ENCODE measurements around the gene BICC1. TPM values are rescaled to one million over a fixed set of nuclear protein-coding genes. Genes with fewer than 3 reads are reported as not detected.
A peak's percentile ranks its signal among the peaks of the same experiment; 100 is the strongest.

Gene BICC1
- total and polyA plus RNA-seq, 2 of the 8 experiments (the other 6 are each of a cell fraction or from before 2014, with no cell fraction given), result 0.20 to 0.73 TPM

GRCh38 chr10:58666024-58666423 is 153.4 kb downstream of the BICC1 start:
- no peaks in the 10 kb centered on the region for H3K79me1 ChIP-seq (ENCODE audit: low read depth, low read length)
- FAIRE-seq (no peak), DNase-seq (ENCODE audit: low read depth in 1 of 2, low spot score in 2 of 2) (no peak)
- H3K4me1 ChIP-seq (replicated peaks in 1 of 4; ENCODE audit: control insufficient read depth in 3 of 4, insufficient read depth in 4 of 4, low read length in 3 of 4), result no peaks in the 10 kb centered on the region; a peak in 2 of 7 replicates
- H3K9ac ChIP-seq (replicated peaks in 1 of 4; ENCODE audit: extremely low read depth in 1 of 4, low read depth in 3 of 4, low read length in 3 of 4), result no peak overlapping the region
- no peak overlapping the region for H3K18ac ChIP-seq (ENCODE audit: extremely low read depth, low read length)
- no peak overlapping the region for H4K8ac ChIP-seq (ENCODE audit: extremely low read depth, insufficient read depth, low read length)
- no peak overlapping the region for H3K4ac ChIP-seq (replicated peaks; ENCODE audit: insufficient read length, low read depth, low read length)
- no peak overlapping the region for H3K14ac ChIP-seq (ENCODE audit: insufficient read length)
- CTCF ChIA-PET (ENCODE audit: partially characterized antibody), result interaction anchor here (2.1 kb wide), 1 partner anchor 9 kb away, joined by 6 read pairs; no protein-coding TSS in a partner anchor
- H3K36me3 ChIP-seq (ENCODE audit: control insufficient read depth in 2 of 4, insufficient read depth in 4 of 4, low read length in 3 of 4), result no peaks in the 10 kb centered on the region; a peak in 1 of 8 replicates
- H2BK20ac ChIP-seq (ENCODE audit: low read length), result no peak overlapping the region
- H3K56ac ChIP-seq (replicated peaks; ENCODE audit: insufficient read length, low read depth, low read length), result no peak overlapping the region
- no peaks in the 10 kb centered on the region for H3K23me2 ChIP-seq (ENCODE audit: low read depth, low read length)
- no peak overlapping the region for H2BK15ac ChIP-seq (ENCODE audit: low read length)
- H4K5ac ChIP-seq (ENCODE audit: insufficient read length, low read depth, low read length), result no peak overlapping the region
- H3K9me3 ChIP-seq (ENCODE audit: insufficient read depth in 2 of 2, low read depth in 1 of 2, low read length in 1 of 2), result peaks cover 4 to 17% of the 10 kb centered on the region in 2 experiments; a peak in 2 of 4 replicates
- POLR2A ChIA-PET (ENCODE audit: partially characterized antibody), result no interaction called here
- H4K20me1 ChIP-seq (replicated peaks in 1 of 2; ENCODE audit: control insufficient read depth in 1 of 2, insufficient read depth in 2 of 2, low read length in 2 of 2), result no peaks in the 10 kb centered on the region
- 0 out of 2 replicates have a peak overlapping the region, but pooled peaks have one; percentile 24 for H2AFZ ChIP-seq (ENCODE audit: low read length)
- no peak overlapping the region for H2BK5ac ChIP-seq (ENCODE audit: low read depth, low read length)
- H3K79me2 ChIP-seq (ENCODE audit: control insufficient read depth in 1 of 2, insufficient read depth in 2 of 2, low read length in 2 of 2), result no peaks in the 10 kb centered on the region
- no peak overlapping the region for H4K91ac ChIP-seq (replicated peaks; ENCODE audit: insufficient read length, low read length)
- no peak overlapping the region for H3K4me2 ChIP-seq (ENCODE audit: insufficient read depth in 1 of 2, low read depth in 2 of 2, low read length in 2 of 2)
- H2AK5ac ChIP-seq (ENCODE audit: low read depth, low read length), result no peak overlapping the region
- no peak overlapping the region for H3K4me3 ChIP-seq (ENCODE audit: extremely low read depth in 1 of 4, insufficient read depth in 2 of 4, low read depth in 3 of 4, low read length in 4 of 4)
- WGBS, 2 experiments (ENCODE audit: extremely low coverage in 1 of 2, insufficient coverage in 1 of 2, insufficient read length in 1 of 2, insufficient replicate concordance in 2 of 2, low coverage in 1 of 2, low lambda C conversion rate in 2 of 2, missing lambda C conversion rate in 1 of 2), result 91% methylated on average over 3 of the region's 3 CpGs; no CpG with 5 or more reads in 1 of the 2 experiments
- no peak overlapping the region for H3K23ac ChIP-seq (ENCODE audit: insufficient read length)
- no peak overlapping the region for H2BK12ac ChIP-seq (ENCODE audit: low read depth, low read length)
- no peak overlapping the region for H2BK120ac ChIP-seq (replicated peaks; ENCODE audit: low read depth, low read length)
- H3K27ac ChIP-seq (ENCODE audit: low read depth, low read length), result no peak overlapping the region
- no peaks in the 10 kb centered on the region for H3K27me3 ChIP-seq (replicated peaks in 1 of 4; ENCODE audit: control insufficient read depth in 3 of 4, extremely low read depth in 1 of 4, insufficient read depth in 3 of 4, low read length in 3 of 4)
- TF ChIP-seq EP300 (IDR thresholded peaks at IDR 0.05; ENCODE audit: borderline replicate concordance in 1 of 2, low read depth in 2 of 2, low read length in 2 of 2), result no peak
- TF ChIP-seq GTF2F1 (IDR thresholded peaks at IDR 0.05; ENCODE audit: borderline replicate concordance, low read depth, low read length), result no peak
- TF ChIP-seq POLR2AphosphoS5 (IDR thresholded peaks at IDR 0.05; ENCODE audit: low read depth, low read length), result no peak
- TF ChIP-seq HDAC2 (IDR thresholded peaks at IDR 0.05; ENCODE audit: borderline replicate concordance in 1 of 2, low read depth in 2 of 2, low read length in 2 of 2), result no peak
- no peak for TF ChIP-seq SRF (IDR thresholded peaks at IDR 0.05; ENCODE audit: low read depth, low read length)
- TF ChIP-seq SP2 (IDR thresholded peaks at IDR 0.05; ENCODE audit: low read length), result no peak
- TF ChIP-seq RAD21 (IDR thresholded peaks at IDR 0.05 in 1 of 2, conservative IDR thresholded peaks at IDR 0.05 in 1 of 2; ENCODE audit: low read depth in 2 of 2, low read length in 2 of 2), result no peak
- no peak for TF ChIP-seq CEBPB (IDR thresholded peaks at IDR 0.05; ENCODE audit: low read depth, low read length)
- TF ChIP-seq TAF7 (optimal IDR thresholded peaks at IDR 0.05; ENCODE audit: borderline replicate concordance, low read depth, low read length), result no peak
- TF ChIP-seq CTCF (IDR thresholded peaks at IDR 0.05; ENCODE audit: control extremely low read depth in 1 of 3, insufficient read depth in 1 of 3, low read depth in 1 of 3, low read length in 3 of 3), result no peak
- no peak for TF ChIP-seq HDAC6 (IDR thresholded peaks at IDR 0.05; ENCODE audit: low read depth, low read length)
